ENCODE measurements around the gene CNKSR2.

The CNKSR2 gene

GRCh38 chrX:21691512-21692018 is 317.3 kb downstream of the CNKSR2 start:
- DNase-seq, result no peak

- no peak for DNase-seq
Observed at GRCh38 chrX:21698272-21698671, 324.1 kb downstream of the CNKSR2 start.

GRCh38 chrX:21699136-21699535 is 324.9 kb downstream of the CNKSR2 start:
- DNase-seq, result no peak

GRCh38 chrX:21700275-21700674 is 326.1 kb downstream of the CNKSR2 start:
- DNase-seq, result no peak

- no peak for DNase-seq
Observed at GRCh38 chrX:21700967-21701366, 326.7 kb downstream of the CNKSR2 start.

GRCh38 chrX:21702725-21703124 is 328.5 kb downstream of the CNKSR2 start:
- DNase-seq, result no peak
